Activated T-cell treated with anti-CD3 and anti-CD28 coated beads, Interleukin-2, amount 50 U/mL, for 4 hours (primary cell): ENCODE measurements around the gene RPL39L. TPM values are rescaled to one million over a fixed set of nuclear protein-coding genes. Genes with fewer than 3 reads are reported as not detected.

Experiments
- ATAC-seq, 2 donors: fragments of 200-7000 bp; cut with Tn5 transposase; one replicate each; pipeline ENCODE4 v1.10.0; 2021
- DNase-seq: peaks from one replicate; pipeline ENCODE4 v3.0.0-alpha.2; 2020
- H3K27me3 Mint-ChIP-seq: one replicate; pipeline ENCODE4 v1.8.0; 2021; ENCODE audit warnings: low read depth, mixed read lengths
- H3K36me3 Mint-ChIP-seq: one replicate; pipeline ENCODE4 v1.8.0; 2022; ENCODE audit warnings: mixed read lengths; ENCODE audit not compliant: insufficient read depth
- H3K4me1 Mint-ChIP-seq: one replicate; pipeline ENCODE4 v1.8.0; 2021; ENCODE audit warnings: low read depth, mixed read lengths
- H3K4me3 Mint-ChIP-seq: one replicate; pipeline ENCODE4 v1.8.0; 2021; ENCODE audit warnings: mild to moderate bottlenecking, moderate library complexity, mixed read lengths
- H3K9me3 Mint-ChIP-seq: one replicate; pipeline ENCODE4 v1.8.0; 2021; ENCODE audit warnings: mixed read lengths
- total RNA-seq, 3 donors: library from RNA; stranded (reverse); gene quantifications; one replicate each; pipeline ENCODE4 v1.2.1, GENCODE V29; 2021

Gene RPL39L
- total RNA-seq, 3 donors from 2014 or later, result 4.1 to 5.6 (median 4.7) TPM

DNA sequence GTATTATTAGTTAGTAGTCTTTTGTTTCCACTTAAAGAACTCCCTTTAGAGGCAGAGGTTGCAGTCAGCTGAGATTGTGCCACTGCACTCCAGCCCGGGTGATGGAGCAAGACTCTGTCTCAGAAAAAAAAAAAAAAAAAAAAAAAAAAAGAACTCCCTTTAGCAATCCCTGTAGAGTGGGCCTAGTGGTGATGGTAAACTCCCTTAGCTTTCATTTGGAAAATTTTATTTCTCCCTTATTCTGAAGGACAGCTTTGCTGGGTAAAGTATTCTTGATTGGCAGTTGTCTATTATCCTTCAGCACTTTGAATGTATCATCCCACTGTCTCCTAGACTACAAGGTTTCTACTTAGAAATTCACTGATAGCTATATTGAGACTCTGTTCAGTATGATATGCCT lies 46.0 kb downstream of the RPL39L start:
- no peaks in the 10 kb centered on the region for H3K27me3 Mint-ChIP-seq
- H3K36me3 Mint-ChIP-seq, result peaks cover 4% of the 10 kb centered on the region
- DNase-seq, result no peak
- no peak overlapping the region for H3K4me3 Mint-ChIP-seq
- peaks cover 27% of the 10 kb centered on the region for H3K9me3 Mint-ChIP-seq
- ATAC-seq, result no peak
- H3K4me1 Mint-ChIP-seq, result peaks cover 16% of the 10 kb centered on the region

DNA sequence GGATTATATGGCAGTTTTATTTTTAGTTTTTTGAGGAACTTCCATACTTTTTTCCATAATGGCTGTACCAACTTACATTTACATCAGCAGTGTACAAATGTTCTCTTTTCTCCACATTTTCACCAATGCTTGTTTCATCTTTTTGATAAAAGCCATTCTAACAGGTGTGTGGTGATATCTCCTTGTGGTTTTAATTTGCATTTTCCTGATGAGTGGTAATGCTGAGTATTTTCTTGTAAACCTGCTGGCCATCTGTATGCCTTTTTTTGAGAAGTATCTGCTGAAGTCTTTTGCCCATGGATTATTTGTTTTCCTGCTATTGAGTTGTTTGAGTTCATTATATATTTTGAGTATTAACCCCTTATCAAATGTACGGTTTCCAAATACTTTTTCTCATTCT lies 50.6 kb downstream of the RPL39L start:
- Mint-ChIP-seq H3K36me3 (peaks cover 6% of the 10 kb centered on the region), H3K27me3 (no peaks in the 10 kb centered on the region), H3K4me1 (peaks cover 9% of the 10 kb centered on the region), H3K9me3 (peaks cover 23% of the 10 kb centered on the region), H3K4me3 (no peak overlapping the region)
- ATAC-seq (no peak), DNase-seq (no peak)

DNA sequence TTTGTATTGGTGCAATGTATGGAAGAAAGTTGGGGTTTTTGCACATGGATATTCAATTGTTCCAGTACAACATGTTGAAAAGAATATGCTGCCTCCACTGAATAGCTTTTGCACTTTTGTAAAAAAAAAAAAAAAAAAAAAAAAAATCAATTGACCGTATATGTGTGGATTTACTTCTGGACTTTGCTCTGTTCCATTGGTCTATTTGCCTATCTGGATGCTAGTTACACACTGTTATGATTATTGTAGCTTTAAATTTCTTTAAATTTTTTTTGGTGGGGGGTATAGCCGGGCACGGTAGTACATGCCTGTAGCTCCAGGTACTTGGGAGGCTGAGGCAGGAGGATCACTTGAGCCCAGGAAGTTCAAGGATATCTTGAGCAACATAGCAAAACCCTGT lies 52.5 kb downstream of the RPL39L start:
- DNase-seq, result no peak
- Mint-ChIP-seq H3K4me1 (peaks cover 12% of the 10 kb centered on the region), H3K4me3 (no peak overlapping the region), H3K27me3 (no peaks in the 10 kb centered on the region), H3K36me3 (peaks cover 3% of the 10 kb centered on the region), H3K9me3 (peaks cover 20% of the 10 kb centered on the region)
- ATAC-seq, result no peak

DNA sequence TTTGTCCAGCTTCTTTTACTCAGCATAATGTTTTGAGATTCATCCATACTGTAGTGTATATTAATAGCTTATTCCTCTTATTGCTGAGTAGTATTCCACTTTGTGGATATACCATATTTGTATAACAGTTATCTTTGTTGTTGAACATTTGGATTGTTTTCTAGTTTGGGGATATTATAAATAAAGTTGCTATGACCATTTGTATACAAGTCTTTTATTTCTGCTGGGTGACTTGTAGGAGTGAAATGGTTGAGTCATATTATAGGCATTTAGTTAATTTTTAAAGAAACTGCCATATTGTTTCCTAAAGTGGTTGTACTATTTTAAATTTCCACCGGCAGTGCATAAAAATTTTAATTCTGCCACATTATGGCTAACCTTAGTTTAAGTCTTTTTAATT lies 53.4 kb downstream of the RPL39L start:
- Mint-ChIP-seq H3K27me3 (no peaks in the 10 kb centered on the region), H3K4me3 (no peak overlapping the region), H3K4me1 (peaks cover 12% of the 10 kb centered on the region), H3K36me3 (peaks cover 4% of the 10 kb centered on the region), H3K9me3 (peaks cover 20% of the 10 kb centered on the region)
- no peak for DNase-seq
- ATAC-seq, result no peak

DNA sequence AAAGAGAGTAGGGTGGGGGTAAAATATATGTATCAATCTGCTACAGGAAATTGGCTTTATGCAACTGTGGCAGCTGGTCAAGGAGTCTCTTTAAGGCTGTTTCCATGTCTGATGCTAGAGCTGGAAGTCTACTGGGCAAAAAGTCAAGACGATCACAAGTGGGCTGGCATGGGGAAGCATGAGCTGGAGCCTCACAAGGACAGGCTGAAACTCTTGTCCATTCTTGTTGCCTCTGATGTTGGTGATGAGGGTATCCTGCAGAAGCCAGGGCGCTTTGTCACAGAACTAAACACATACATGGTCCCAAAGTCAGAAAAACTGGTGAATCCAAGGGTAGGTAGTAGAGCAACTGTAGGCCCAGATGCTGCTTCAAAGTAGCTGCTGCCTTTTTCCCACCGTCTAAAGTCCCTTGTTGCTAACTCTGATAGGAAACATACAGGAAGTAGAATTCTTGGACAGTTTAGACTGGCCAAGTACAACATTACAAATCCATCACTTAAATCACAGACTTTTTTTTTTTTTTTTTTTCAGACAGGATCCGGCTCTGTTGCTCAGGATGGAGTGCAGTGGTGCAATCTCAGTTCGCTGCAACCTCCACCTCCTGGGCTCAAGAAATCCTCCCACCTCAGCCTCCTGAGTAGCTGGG lies 54.2 kb downstream of the RPL39L start:
- Mint-ChIP-seq H3K4me3 (no peak overlapping the region), H3K27me3 (no peaks in the 10 kb centered on the region), H3K4me1 (peaks cover 12% of the 10 kb centered on the region), H3K36me3 (peaks cover 5% of the 10 kb centered on the region), H3K9me3 (peaks cover 20% of the 10 kb centered on the region)
- DNase-seq (no peak), ATAC-seq (no peak)

DNA sequence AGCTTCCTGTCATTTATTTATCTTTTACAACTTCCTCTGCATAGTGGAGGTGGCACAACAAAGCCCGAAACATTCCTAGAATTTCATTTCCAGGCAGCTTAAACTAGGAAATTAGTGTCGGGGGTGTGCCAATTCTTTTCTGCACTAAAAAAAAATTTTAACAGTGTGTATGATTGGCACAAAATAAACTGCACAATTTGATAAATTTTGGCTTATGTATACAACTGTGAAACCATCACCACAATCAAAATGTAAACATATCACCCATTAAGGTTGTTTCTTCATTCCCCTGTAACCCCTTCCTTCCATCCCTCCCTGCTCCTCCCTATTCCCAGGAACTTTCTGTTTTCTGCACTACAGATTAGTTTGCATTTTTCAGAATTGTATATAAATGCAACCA lies 54.7 kb downstream of the RPL39L start:
- Mint-ChIP-seq H3K4me3 (no peak overlapping the region), H3K27me3 (no peaks in the 10 kb centered on the region), H3K9me3 (peaks cover 20% of the 10 kb centered on the region), H3K4me1 (peaks cover 12% of the 10 kb centered on the region), H3K36me3 (peaks cover 5% of the 10 kb centered on the region)
- DNase-seq (no peak), ATAC-seq (no peak)

DNA sequence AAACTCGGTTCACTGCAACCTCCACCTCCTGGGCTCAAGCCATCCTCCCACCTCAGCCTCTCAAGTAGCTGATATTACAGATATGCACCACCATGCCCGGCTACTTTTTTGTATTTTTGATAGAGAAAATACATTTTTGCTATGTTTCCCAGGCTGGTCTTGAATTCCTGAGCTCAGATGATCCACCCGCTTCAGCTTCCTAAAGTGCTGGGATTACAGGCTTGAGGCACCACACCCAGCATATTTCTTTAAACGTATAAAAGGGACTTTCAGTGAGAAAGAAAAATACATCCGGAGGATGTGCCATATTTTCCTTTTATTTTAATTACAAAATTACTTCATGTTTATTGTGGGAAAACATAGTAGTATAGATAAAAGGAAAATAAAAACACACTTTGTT lies 55.2 kb downstream of the RPL39L start:
- ATAC-seq (no peak), DNase-seq (no peak)
- Mint-ChIP-seq H3K36me3 (peaks cover 5% of the 10 kb centered on the region), H3K4me3 (no peak overlapping the region), H3K4me1 (peaks cover 12% of the 10 kb centered on the region), H3K27me3 (no peaks in the 10 kb centered on the region), H3K9me3 (peaks cover 18% of the 10 kb centered on the region)

DNA sequence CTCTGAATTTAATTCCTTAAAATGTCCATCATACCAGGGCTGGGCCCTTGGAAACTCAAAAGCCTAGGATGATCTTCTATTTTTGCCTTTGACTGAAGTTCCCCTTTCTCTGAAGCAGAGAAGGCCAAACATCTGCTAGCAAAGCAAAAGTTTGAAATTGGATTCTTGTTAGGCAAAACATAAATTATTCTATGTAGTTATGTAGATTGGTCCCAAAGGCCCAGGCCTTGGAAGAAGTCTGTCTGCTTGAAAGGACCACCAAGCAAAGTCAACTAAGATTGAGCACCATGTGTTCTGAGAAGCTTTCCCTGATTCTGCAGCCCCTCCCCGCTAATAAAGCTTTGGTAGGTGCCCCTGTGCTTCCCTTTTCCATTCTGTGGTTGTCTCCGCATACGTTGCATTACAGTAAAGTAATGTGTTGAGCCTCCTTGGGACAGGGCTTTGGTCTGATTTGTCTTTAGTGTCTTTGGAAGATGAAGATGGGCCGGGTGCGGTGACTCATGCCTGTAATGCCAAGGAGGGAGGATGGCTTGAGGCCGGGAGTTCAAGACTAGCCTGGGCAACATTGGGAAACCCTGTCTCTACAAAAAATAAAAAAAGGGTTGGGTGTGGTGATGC lies 56.4 kb downstream of the RPL39L start:
- Mint-ChIP-seq H3K9me3 (peaks cover 7% of the 10 kb centered on the region), H3K4me3 (no peak overlapping the region), H3K36me3 (peaks cover 11% of the 10 kb centered on the region), H3K4me1 (peaks cover 12% of the 10 kb centered on the region), H3K27me3 (no peaks in the 10 kb centered on the region)
- ATAC-seq (no peak), DNase-seq (no peak)

DNA sequence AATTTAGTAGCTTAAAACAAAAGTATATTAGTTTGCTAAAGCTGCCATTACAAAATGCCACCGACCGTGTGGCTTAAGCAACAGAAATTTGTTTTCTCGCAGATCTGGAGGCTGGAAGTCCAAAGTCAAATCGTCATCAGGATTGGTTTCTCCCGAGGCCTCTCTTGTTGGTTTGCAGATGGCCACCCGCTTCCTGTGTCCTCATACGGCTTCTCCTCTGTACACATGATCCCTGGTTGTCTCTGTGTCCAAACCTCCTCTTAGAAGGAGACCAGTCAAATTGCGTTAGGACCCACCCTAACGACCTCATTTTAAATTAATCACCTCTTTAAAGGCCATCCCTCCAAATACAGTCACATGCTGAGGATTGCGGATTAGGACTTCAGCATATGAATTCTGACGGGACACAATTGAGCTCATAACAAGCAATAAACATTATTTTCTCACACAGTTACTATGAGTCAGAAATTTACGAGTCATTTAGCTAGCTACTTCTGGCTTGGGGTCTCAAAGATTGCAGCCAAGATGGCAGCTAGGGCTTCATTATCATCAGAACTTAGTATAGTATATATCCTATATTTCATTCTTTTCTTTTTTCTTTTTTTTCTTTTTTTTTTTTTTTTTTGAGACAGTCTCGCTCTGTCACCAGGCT lies 58.4 kb downstream of the RPL39L start:
- no peak for ATAC-seq
- Mint-ChIP-seq H3K4me3 (no peak overlapping the region), H3K27me3 (no peaks in the 10 kb centered on the region), H3K36me3 (peaks cover 27% of the 10 kb centered on the region), H3K4me1 (peaks cover 12% of the 10 kb centered on the region), H3K9me3 (no peaks in the 10 kb centered on the region)
- no peak for DNase-seq

DNA sequence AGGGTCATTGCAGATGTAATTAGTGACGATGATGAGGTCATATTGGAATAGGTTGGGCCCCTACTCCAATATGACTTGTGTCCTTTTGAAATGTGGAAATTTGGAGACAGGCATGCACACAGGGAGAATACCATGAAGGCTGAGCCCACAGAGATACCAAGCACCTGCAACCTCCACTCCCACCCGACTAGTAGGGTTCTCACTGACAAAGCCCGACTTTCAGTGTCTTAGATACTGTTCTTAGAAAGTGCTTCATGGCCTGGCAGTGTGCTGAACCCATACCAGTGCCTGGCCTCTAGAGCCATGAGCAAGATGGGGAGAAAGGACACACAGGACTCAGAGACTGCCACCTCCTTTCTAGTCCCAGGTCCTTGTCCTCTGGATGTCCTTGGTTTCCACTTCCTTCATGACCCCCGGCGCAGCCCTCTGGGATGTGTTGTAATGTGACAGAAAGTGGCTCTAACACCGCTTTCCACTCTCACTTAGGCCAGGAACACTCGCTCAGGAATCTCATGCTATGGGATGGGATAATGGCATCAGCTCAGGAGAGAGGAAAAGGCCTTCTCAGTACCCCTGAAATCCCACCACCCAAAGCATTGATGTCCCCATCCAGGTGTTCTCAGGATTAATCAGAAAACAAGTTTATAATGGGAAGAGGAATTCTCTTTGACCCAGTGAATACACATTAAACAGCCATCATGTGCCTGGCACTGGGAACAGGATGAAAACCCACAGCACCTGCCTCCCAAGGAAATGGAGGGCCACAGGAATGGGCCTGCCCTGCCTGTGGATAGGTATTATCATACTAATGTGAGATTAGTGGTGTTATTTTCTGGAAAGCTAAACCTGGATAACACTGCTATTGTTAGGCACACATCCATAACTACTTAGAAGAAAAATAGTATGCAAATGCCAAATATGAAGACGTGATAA lies 59.9 kb downstream of the RPL39L start:
- Mint-ChIP-seq H3K36me3 (peaks cover 36% of the 10 kb centered on the region), H3K9me3 (no peaks in the 10 kb centered on the region), H3K4me3 (no peak overlapping the region), H3K4me1 (peaks cover 3% of the 10 kb centered on the region), H3K27me3 (no peaks in the 10 kb centered on the region)
- DNase-seq (no peak), ATAC-seq (no peak)

DNA sequence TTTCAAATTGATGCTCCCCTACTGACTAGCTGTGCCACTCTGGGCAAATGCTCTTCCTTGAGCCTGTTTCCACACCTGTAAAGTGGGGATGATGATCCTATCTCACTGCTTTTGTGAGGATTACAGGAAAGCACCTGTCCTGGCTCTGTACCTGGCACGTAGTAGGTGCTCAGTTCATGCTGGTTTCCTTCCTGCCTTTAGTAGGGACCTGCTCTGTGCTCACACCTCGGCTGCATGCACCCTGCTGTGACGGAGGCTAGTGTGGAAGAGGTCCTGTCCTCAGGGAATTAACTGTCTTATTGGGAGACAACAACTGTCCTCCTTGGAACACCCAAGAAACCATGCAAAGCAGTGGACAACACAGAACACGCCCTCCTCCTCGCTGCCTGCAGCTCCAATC lies 61.8 kb downstream of the RPL39L start:
- Mint-ChIP-seq H3K27me3 (no peaks in the 10 kb centered on the region), H3K4me1 (no peaks in the 10 kb centered on the region), H3K4me3 (no peak overlapping the region), H3K9me3 (no peaks in the 10 kb centered on the region), H3K36me3 (peaks cover 39% of the 10 kb centered on the region)
- DNase-seq (no peak), ATAC-seq (no peak)

DNA sequence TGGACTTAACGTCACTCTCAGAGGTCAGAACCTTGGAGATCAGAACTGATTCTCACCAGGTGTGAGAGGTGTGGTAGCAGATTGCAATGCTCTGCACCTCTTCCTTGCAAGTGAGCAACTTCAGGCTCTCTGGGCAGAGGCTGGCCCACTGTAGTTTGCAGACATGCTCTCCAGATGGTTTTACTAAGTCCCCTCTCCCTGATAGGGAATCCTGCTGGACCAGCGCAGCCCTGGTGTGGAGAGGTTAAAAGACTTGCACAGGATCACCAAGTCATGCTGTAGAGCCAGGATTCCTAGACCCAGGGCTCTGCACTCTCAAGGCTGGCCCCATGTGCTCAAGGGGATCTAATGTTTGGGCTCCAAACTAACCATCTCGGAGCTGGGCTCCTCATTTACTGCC lies 62.2 kb downstream of the RPL39L start:
- DNase-seq (no peak), ATAC-seq (no peak)
- peaks cover 39% of the 10 kb centered on the region for H3K36me3 Mint-ChIP-seq

DNA sequence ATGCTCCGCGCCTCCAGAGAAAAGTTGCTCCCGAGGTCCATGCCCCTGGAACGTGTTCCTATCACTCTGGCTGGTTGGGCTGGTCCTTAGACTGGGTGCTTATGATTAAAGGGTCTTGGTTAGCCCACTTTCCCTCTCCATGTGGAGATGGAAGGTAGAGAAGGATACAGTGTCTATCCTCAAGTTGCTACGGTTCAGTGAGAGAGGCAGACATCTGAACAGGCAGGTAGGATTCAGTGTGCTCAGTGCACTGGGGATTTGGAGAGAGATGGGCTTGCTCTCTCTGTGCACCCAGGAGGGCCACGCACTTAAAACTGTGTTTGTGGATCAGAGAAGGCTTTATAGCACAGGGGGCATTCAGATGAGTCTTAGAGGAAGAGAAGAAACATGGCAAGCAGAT lies 63.0 kb downstream of the RPL39L start:
- Mint-ChIP-seq H3K9me3 (no peaks in the 10 kb centered on the region), H3K27me3 (no peaks in the 10 kb centered on the region), H3K36me3 (peaks cover 40% of the 10 kb centered on the region), H3K4me3 (no peak overlapping the region), H3K4me1 (peaks cover 2% of the 10 kb centered on the region)
- ATAC-seq (no peak), DNase-seq (no peak)

More for the DNA sequence above, 62.2 kb downstream of the RPL39L start:
- Mint-ChIP-seq H3K27me3 (no peaks in the 10 kb centered on the region), H3K4me3 (no peak overlapping the region), H3K9me3 (no peaks in the 10 kb centered on the region), H3K4me1 (no peaks in the 10 kb centered on the region)

DNA sequence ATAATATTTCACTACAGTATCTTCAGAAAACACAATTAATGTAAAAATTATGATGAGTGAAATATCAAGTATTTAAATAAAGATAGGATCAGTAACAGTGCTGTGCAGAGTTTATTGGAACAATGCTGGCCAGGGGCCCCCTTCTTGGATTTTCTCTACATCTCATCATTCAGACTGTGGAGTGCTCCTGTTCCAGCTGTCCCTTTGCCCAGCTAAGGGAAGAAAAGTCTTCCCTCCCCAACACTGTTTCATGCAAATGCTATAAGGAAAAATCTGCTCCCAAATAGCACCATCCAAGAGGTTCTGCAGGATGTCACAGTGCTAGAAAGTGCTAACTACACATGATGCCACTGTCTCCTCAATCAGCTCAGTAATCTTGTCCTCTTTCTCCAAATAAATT lies 64.5 kb downstream of the RPL39L start:
- H3K9me3 Mint-ChIP-seq, result peaks cover under 1% of the 10 kb centered on the region
- peaks cover 47% of the 10 kb centered on the region for H3K36me3 Mint-ChIP-seq
- no peaks in the 10 kb centered on the region for H3K27me3 Mint-ChIP-seq
- H3K4me1 Mint-ChIP-seq, result peaks cover 10% of the 10 kb centered on the region
- no peak overlapping the region for H3K4me3 Mint-ChIP-seq
- DNase-seq (no peak), ATAC-seq (no peak)
